NCI-H2227 (cell line): Measurements from ENCODE around the gene ZNF579.

Source experiments
- DNase-seq: peaks from one replicate; lab custom pipeline; 2025; ENCODE audit not compliant: unreplicated experiment; lab: John Stamatoyannopoulos, UW

ZNF579 gene

GRCh38 chr19:55613396-55613795, 32.7 kb upstream of the ZNF579 start:
- no peak for DNase-seq

DNA sequence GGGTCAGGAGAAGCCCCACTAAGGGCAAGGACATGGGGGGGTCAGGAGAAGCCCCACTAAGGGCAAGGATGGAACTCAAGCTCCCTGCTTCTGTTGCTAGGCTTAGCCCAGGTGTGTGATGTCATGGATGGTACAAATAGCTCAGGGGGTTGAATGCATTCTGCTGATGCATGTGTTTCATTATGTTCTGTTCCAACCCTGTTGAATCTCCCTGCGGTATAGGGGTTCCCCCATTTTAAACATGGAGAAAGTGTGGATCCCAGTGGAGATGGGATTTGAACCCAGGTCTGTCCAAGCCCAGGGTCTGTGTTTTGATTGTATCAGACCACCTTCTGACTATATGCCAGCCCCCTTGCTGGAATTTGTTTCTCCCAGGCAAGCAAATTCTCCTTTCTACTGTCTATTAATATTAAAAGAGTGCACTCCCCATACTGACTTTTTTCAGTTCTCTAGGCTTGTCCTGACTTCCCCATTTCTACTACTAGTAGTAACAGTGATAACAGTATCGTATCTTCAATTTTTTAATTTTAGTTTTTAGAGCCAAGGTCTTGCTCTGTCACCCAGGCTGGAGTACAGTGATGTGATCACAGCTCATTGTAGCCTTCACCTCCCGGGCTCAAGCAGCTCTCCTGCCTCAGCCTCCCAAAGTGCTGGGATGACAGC, 31.5 kb upstream of the ZNF579 start:
- no peak for DNase-seq

- DNase-seq = no peak
Observed at GRCh38 chr19:55611300-55611982, 30.8 kb upstream of the ZNF579 start.

DNA sequence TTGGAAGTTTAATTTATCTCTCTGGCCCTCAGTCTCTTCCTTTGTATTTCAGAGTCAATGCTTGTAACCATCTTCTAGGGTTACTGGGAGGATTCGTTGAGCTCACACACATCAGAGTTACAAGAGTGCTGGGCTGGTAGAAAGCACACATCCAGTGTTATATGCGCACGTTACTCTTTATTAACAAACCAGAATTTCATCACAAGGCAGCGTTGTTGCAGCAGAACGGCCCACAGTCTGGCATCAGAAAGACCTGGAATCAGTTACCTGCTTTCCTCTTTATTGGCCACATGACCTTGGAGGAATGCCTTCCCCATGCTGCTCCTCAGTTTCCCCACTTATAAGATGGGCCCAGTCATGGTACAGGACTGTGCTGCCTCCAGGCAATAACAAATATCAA, 28.7 kb upstream of the ZNF579 start:
- no peak for DNase-seq

DNA sequence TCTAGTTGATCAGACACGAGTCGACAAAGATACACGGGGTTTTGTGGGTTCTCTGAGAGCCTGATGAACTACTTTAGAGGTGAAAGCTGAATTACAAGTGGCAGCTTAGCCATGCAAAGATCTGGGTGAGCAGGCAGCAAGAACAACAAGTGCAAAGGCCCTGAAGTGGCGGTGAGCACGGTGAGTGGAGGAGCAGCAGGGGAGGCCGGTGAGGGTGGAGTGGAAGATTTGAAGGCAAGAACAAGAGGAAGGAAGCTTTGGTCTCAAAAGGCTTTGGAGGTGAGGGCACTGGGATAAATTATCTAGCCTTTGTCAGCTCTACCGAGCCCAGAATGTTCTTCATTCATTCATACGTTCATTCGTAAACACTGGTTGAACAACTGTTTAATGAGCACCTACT, 26.2 kb upstream of the ZNF579 start:
- DNase-seq = no peak

DNA sequence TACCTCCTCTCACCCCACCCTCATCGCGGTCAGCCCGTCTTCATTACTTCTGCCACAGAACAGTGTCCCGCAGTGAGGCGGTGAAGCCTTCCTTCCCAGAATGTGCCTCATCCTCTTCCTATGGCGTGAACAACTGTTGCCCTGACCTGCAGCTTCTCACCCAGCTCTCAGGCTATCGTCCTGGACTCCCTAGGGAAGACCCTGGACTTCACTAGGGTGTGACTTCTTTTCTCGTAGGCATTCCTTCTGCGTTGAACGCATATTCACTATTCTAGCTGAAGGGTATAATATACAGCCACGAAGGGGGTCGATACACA, 25.8 kb upstream of the ZNF579 start:
- no peak for DNase-seq

DNA sequence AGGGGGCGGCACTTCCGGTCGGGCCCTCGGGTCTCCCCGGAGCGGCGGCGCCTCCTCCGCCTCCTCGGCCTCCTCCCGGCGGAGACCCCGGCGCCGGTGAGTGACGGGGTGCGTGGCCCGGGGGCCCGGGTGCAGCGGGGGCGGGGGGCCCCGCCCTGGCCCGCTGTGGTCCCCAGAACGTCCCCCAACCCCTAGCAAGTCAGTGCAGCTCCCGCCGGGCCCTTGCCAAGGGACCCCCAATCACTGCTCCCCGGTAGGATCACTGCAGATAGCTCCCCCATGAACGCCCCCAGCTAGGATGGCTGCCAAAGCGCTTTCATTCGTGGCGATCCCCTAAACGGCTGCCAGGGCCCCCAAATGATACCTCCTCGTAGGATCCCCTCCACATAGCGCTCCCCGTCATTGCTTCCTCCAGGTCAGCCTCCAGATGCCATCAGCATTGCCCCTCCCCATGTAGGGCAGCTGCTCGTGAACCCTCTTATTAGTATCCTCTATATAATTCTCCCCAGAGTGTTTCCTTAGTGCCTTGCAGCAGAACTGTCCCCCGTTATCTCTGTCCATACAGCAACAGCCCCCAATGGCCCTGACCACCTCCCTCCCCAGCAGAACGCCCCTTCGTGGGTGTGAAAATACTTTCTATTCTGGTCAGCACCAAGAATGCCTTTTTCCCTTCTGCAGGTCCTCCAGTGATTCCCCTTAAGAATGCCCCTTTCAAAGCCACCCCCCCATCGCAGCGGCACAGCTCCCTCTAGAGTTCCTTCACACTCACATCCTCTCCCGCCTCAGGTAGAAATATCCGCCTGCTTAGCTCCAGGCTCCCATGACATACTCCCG, 25.2 kb upstream of the ZNF579 start, which contains the start of gene ZNF865:
TSS of gene ZNF865 (plus strand) at position 11 of the 834 bp plus-strand sequence. CDS start 7,972 bp downstream, outside the sequence.
- peak; percentile 94 for DNase-seq

GRCh38 chr19:55605207-55605636, 24.6 kb upstream of the ZNF579 start:
- DNase-seq = peak; percentile 100

GRCh38 chr19:55603581-55604292, 23.1 kb upstream of the ZNF579 start:
- no peak for DNase-seq

DNA sequence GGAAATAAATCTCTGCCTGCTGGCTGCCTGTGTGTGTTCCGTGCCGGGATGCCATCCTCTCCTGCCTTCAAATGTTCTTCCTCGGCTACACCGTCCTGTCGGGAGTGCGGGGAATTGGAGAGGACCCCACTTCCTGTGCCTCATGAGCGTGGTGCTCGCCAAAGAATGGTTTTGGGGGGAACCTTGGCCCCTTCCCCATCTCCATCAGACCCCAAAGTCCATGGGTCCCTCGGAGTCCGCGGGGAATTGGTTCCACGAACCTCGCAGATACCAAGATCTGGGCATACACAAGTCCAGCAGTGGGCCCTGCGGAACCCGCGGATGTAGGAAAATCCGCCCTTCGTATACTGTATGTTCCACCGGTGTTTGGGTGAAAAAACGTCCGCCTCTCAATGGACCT, 22.5 kb upstream of the ZNF579 start:
- DNase-seq = no peak

DNA sequence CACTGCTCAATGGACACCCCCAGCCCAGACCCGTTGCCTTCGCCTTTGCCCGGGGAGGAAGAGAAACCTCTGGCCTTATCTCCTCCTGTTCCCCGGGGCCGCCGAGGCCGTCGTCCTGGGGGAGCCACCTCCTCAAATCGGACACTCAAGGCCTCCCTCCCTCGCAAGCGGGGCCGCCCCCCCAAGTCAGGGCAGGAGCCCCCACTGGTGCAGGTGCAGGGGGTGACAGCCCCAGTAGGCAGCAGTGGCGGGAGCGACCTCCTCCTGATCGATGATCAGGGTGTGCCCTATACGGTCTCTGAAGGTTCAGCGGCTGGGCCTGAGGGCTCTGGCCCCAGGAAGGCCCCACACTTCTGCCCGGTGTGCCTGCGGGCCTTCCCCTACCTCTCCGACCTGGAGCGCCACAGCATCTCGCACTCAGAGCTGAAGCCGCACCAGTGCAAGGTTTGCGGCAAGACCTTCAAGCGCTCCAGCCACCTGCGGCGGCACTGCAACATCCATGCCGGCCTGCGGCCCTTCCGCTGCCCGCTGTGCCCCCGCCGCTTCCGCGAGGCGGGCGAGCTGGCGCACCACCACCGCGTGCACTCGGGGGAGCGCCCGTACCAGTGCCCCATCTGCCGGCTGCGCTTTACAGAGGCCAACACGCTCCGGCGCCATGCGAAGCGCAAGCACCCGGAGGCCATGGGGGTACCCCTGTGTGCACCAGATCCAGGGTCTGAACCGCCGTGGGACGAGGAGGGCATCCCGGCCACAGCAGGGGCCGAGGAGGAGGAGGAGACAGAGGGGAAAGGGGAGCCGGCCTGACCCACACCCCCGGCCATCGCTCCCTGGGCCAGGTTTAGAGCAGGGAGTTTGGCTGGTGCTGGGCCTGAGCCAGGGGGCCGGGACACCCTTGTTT, 21.7 kb upstream of the ZNF579 start:
- DNase-seq = no peak

- DNase-seq = peak; percentile 64
Observed at GRCh38 chr19:55601084-55601483, 20.4 kb upstream of the ZNF579 start.

DNA sequence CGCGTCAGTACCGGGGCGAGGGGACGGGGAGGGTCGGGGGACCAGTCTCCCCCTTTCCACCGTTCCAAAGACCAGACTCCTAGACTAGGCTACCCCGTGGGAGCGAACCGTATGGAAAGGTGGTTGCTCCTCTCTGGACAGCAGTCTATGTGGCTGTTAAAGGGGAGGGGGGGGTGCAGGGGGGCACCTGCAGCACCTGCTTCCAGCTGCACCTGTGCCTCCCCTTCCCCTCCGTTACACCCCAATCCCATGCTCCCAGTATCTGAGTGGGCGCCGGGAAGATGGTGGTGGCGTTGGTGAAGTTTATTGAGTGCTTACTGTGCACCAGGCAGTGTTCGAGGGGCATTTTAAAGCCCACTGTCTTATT, 20.0 kb upstream of the ZNF579 start:
- DNase-seq = no peak

GRCh38 chr19:55599842-55600661, 19.4 kb upstream of the ZNF579 start, which contains the start of gene ZNF524:
Gene ZNF524 (plus strand): TSS chr19:55600288. CDS start chr19:55602113, 1,825 bp downstream.
- DNase-seq = peak; percentile 100

GRCh38 chr19:55599468-55599841, 18.8 kb upstream of the ZNF579 start, which contains the start of gene FIZ1:
Gene FIZ1 (minus strand): TSS chr19:55599517. CDS start chr19:55597865, 1,652 bp downstream.
- peak; percentile 100 for DNase-seq

- DNase-seq = peak; percentile 98
Observed at GRCh38 chr19:55598719-55599467, 18.2 kb upstream of the ZNF579 start.

GRCh38 chr19:55598034-55598433, 17.4 kb upstream of the ZNF579 start:
- peak; percentile 43 for DNase-seq

DNA sequence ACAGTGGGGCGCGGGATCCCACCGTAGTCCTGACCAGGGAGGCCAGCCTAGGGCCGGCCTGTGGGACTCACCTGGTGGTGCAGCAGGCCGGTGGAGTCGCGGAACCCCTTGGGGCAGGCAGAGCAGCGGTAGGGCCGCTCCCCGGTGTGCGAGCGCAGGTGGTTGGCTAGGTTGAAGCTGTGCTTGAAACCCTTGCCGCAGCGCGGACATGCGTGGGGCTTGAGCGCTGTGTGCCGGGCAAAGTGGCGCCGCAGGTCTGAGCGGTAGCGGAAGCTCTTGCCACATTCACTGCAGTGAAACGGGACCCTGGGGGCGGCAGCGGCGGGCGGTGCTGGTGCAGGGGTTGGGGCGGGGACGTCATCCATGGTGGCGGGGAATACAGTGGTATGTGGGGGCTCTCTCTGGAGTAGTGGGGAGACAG, 16.9 kb upstream of the ZNF579 start:
- no peak for DNase-seq

DNA sequence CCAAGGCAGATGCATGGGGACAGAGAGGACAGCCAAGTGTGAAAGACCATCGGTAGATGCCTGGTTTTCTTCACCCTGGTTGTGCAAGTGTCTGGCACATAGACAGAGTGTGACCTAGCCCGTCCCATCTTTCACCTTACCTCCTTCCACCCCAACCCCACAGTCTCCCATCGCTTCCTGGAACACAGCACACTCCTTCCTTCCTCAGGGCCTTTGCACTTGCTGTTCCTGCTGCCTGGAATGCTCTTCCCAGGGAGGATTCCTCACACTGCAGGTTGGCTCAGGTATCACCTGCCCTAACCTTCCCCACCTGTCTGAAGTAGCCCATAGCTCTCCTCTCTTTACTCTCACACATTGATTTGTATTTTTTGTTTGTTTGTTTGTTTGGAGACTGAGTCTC, 15.7 kb upstream of the ZNF579 start:
- DNase-seq = no peak
